ENCODE data around the gene ZNF808.
"Not testable (repeated sequence)": the region's sequence is repeated elsewhere in the genome, so short reads cannot be mapped to it uniquely, and the experiment has no call there.

Gene ZNF808

GRCh38 chr19:52494518-52494917 is 33.0 kb upstream of the ZNF808 start:
- intact Hi-C loops (cut with DNase I; ENCODE audit: low total_unique reads), result no loop called here
- H3K27ac ChIP-seq, result no peak overlapping the region
- no peak for DNase-seq
- H3K4me1 ChIP-seq, result no peaks in the 10 kb centered on the region
- TF ChIP-seq CTCF (IDR thresholded peaks at IDR 0.05), result no peak
- peaks cover 0 to 89% (median 17%) of the 10 kb centered on the region in 3 donors for H3K9me3 ChIP-seq
- peaks cover 12 to 39% (median 15%) of the 10 kb centered on the region in 3 donors for H3K36me3 ChIP-seq
- no peaks in the 10 kb centered on the region for H3K27me3 ChIP-seq
- H3K4me3 ChIP-seq, result no peak overlapping the region

GRCh38 chr19:52498571-52498970 is 28.9 kb upstream of the ZNF808 start:
- intact Hi-C loops (cut with DNase I; ENCODE audit: low total_unique reads), result no loop called here
- no peak for TF ChIP-seq CTCF (IDR thresholded peaks at IDR 0.05)
- no peak overlapping the region for H3K27ac ChIP-seq
- no peak for DNase-seq
- H3K27me3 ChIP-seq, result no peaks in the 10 kb centered on the region
- H3K4me3 ChIP-seq, result no peak overlapping the region
- no peaks in the 10 kb centered on the region for H3K4me1 ChIP-seq
- H3K36me3 ChIP-seq, result peaks cover 33 to 47% (median 35%) of the 10 kb centered on the region in 3 donors
- peaks cover 0 to 88% (median 11%) of the 10 kb centered on the region in 3 donors for H3K9me3 ChIP-seq

- H3K4me1 ChIP-seq; H3K27ac ChIP-seq; DNase-seq; intact Hi-C loops (cut with DNase I; ENCODE audit: low total_unique reads); H3K4me3 ChIP-seq; H3K27me3 ChIP-seq: not testable (repeated sequence)
- Histone ChIP-seq H3K9me3 (peaks cover 0 to 86% (median 8%) of the 10 kb centered on the region in 3 donors), H3K36me3 (peaks cover 51 to 66% (median 51%) of the 10 kb centered on the region in 3 donors)
Measured at GRCh38 chr19:52500474-52500873, 27.0 kb upstream of the ZNF808 start.

GRCh38 chr19:52500991-52501390 is 26.5 kb upstream of the ZNF808 start:
- peaks cover 53 to 71% (median 56%) of the 10 kb centered on the region in 3 donors for H3K36me3 ChIP-seq
- H3K9me3 ChIP-seq, result peaks cover 0 to 87% (median 8%) of the 10 kb centered on the region in 3 donors
- H3K27me3 ChIP-seq; H3K4me3 ChIP-seq; intact Hi-C loops (cut with DNase I; ENCODE audit: low total_unique reads); H3K27ac ChIP-seq; DNase-seq; H3K4me1 ChIP-seq: not testable (repeated sequence)

- intact Hi-C loops (cut with DNase I; ENCODE audit: low total_unique reads), result no loop called here
- Histone ChIP-seq H3K9me3 (peaks cover 0 to 84% (median 19%) of the 10 kb centered on the region in 3 donors), H3K27ac (no peak overlapping the region), H3K27me3 (no peaks in the 10 kb centered on the region), H3K4me3 (no peak overlapping the region), H3K36me3 (peaks cover 73 to 97% (median 77%) of the 10 kb centered on the region in 3 donors), H3K4me1 (no peaks in the 10 kb centered on the region)
- no peak for TF ChIP-seq CTCF (IDR thresholded peaks at IDR 0.05)
- DNase-seq, result no peak
Measured at GRCh38 chr19:52507266-52507665, 20.2 kb upstream of the ZNF808 start.

GRCh38 chr19:52516191-52516590 is 11.3 kb upstream of the ZNF808 start:
- intact Hi-C loops (cut with DNase I; ENCODE audit: low total_unique reads), result no loop called here
- Histone ChIP-seq H3K27ac (no peak overlapping the region), H3K36me3 (peaks cover 21 to 48% (median 29%) of the 10 kb centered on the region in 3 donors), H3K9me3 (peaks cover 0 to 65% (median 8%) of the 10 kb centered on the region in 3 donors), H3K27me3 (no peaks in the 10 kb centered on the region), H3K4me3 (no peak overlapping the region), H3K4me1 (no peaks in the 10 kb centered on the region)
- TF ChIP-seq CTCF (IDR thresholded peaks at IDR 0.05), result no peak
- DNase-seq, result no peak

GRCh38 chr19:52518646-52519045 is 8.8 kb upstream of the ZNF808 start:
- peaks cover 0 to 47% (median 4%) of the 10 kb centered on the region in 3 donors for H3K9me3 ChIP-seq
- intact Hi-C loops (cut with DNase I; ENCODE audit: low total_unique reads), result no loop called here
- no peak for TF ChIP-seq CTCF (IDR thresholded peaks at IDR 0.05)

GRCh38 chr19:52519175-52519574 is 8.3 kb upstream of the ZNF808 start:
- H3K27ac ChIP-seq; DNase-seq; intact Hi-C loops (cut with DNase I; ENCODE audit: low total_unique reads); H3K4me1 ChIP-seq; H3K4me3 ChIP-seq; H3K27me3 ChIP-seq: not testable (repeated sequence)
- peaks cover 10 to 25% (median 11%) of the 10 kb centered on the region in 3 donors for H3K36me3 ChIP-seq
- peaks cover 0 to 42% (median 4%) of the 10 kb centered on the region in 3 donors for H3K9me3 ChIP-seq

More at GRCh38 chr19:52518646-52519045, 8.8 kb upstream of the ZNF808 start:
- H3K4me1 ChIP-seq, result no peaks in the 10 kb centered on the region
- no peak overlapping the region for H3K27ac ChIP-seq
- H3K36me3 ChIP-seq, result peaks cover 11 to 29% (median 11%) of the 10 kb centered on the region in 3 donors
- no peak for DNase-seq
- no peaks in the 10 kb centered on the region for H3K27me3 ChIP-seq
- H3K4me3 ChIP-seq, result no peak overlapping the region

Measured in tibial artery (tissue), 4 donors.